Progenitor cell of endocrine pancreas (in vitro differentiated cells): ENCODE data around the gene NPTN. TPM values are rescaled to one million over a fixed set of nuclear protein-coding genes. Genes with fewer than 3 reads are reported as not detected.

Source experiments
- DNase-seq: peaks from one replicate; pipeline ENCODE4 v3.0.0; 2021; ENCODE audit warnings: low spot score; ENCODE audit not compliant: unreplicated experiment
- H3K27ac Mint-ChIP-seq: 2 replicates; pipeline ENCODE4 v1.8.0; 2021; ENCODE audit warnings: mild to moderate bottlenecking, moderate library complexity, mixed read lengths
- H3K27me3 Mint-ChIP-seq: 2 replicates; pipeline ENCODE4 v1.8.0; 2021; ENCODE audit warnings: mixed read lengths
- H3K36me3 Mint-ChIP-seq: 2 replicates; pipeline ENCODE4 v1.8.0; 2022; ENCODE audit warnings: mixed read lengths; ENCODE audit not compliant: insufficient read depth
- H3K4me1 Mint-ChIP-seq: 2 replicates; pipeline ENCODE4 v1.8.0; 2021; ENCODE audit warnings: low read depth, mixed read lengths
- H3K4me3 Mint-ChIP-seq: 2 replicates; pipeline ENCODE4 v1.8.0; 2021; ENCODE audit warnings: low read depth, mild to moderate bottlenecking, moderate library complexity, mixed read lengths
- H3K9me3 Mint-ChIP-seq: 2 replicates; pipeline ENCODE4 v1.8.0; 2021; ENCODE audit warnings: low read depth, mixed read lengths
- CTCF ChIP-seq: fragments of 200-600 bp; sonication (generic); IDR thresholded peaks from one replicate; pipeline ENCODE4 v1.5.0; 2021; ENCODE audit warnings: antibody characterized with exemption, mild to moderate bottlenecking; ENCODE audit not compliant: unreplicated experiment
- total RNA-seq: library from RNA; stranded (reverse); gene quantifications from 2 replicates; pipeline ENCODE4 v1.2.1, GENCODE V29; 2021

Gene NPTN
- total RNA-seq, 1 donor from 2014 or later: 81.1 TPM

GRCh38 chr15:73607843-73608242 lies 25.3 kb downstream of the NPTN start:
- H3K4me1 Mint-ChIP-seq: peaks cover 16% of the 10 kb centered on the region
- H3K9me3 Mint-ChIP-seq: no peaks in the 10 kb centered on the region
- H3K4me3 Mint-ChIP-seq: no peak overlapping the region
- no peaks in the 10 kb centered on the region for H3K27me3 Mint-ChIP-seq
- no peak overlapping the region for H3K27ac Mint-ChIP-seq
- TF ChIP-seq CTCF: no peak
- no peaks in the 10 kb centered on the region for H3K36me3 Mint-ChIP-seq
- DNase-seq: no peak

- TF ChIP-seq CTCF: no peak
- DNase-seq: no peak
- no peaks in the 10 kb centered on the region for H3K36me3 Mint-ChIP-seq
- H3K9me3 Mint-ChIP-seq: no peaks in the 10 kb centered on the region
- H3K4me3 Mint-ChIP-seq: no peak overlapping the region
- H3K27ac Mint-ChIP-seq: no peak overlapping the region
- H3K4me1 Mint-ChIP-seq: peaks cover 16% of the 10 kb centered on the region
- no peaks in the 10 kb centered on the region for H3K27me3 Mint-ChIP-seq
Measured at GRCh38 chr15:73607405-73607804, 25.8 kb downstream of the NPTN start.

- Mint-ChIP-seq H3K27ac (no peak overlapping the region), H3K4me3 (no peak overlapping the region), H3K4me1 (peaks cover 16% of the 10 kb centered on the region), H3K9me3 (no peaks in the 10 kb centered on the region), H3K36me3 (no peaks in the 10 kb centered on the region), H3K27me3 (no peaks in the 10 kb centered on the region)
- no peak for TF ChIP-seq CTCF
- DNase-seq: no peak
Measured at GRCh38 chr15:73605759-73606436, 27.3 kb downstream of the NPTN start.

GRCh38 chr15:73604477-73604876 lies 28.7 kb downstream of the NPTN start:
- Mint-ChIP-seq H3K27ac (no peak overlapping the region), H3K4me1 (peaks cover 16% of the 10 kb centered on the region)
- TF ChIP-seq CTCF: no peak

GRCh38 chr15:73602992-73603391 lies 30.2 kb downstream of the NPTN start:
- Mint-ChIP-seq H3K27me3 (no peaks in the 10 kb centered on the region), H3K9me3 (no peaks in the 10 kb centered on the region), H3K4me3 (no peak overlapping the region), H3K4me1 (peaks cover 17% of the 10 kb centered on the region), H3K27ac (no peak overlapping the region), H3K36me3 (no peaks in the 10 kb centered on the region)
- no peak for TF ChIP-seq CTCF
- DNase-seq: no peak

More at GRCh38 chr15:73604477-73604876, 28.7 kb downstream of the NPTN start:
- H3K4me3 Mint-ChIP-seq: no peak overlapping the region
- DNase-seq: no peak
- H3K27me3 Mint-ChIP-seq: no peaks in the 10 kb centered on the region
- H3K36me3 Mint-ChIP-seq: no peaks in the 10 kb centered on the region
- H3K9me3 Mint-ChIP-seq: no peaks in the 10 kb centered on the region
